Fibroblast of skin of scalp (primary cell): ENCODE data around the gene TBC1D22A.
"Not testable (repeated sequence)": the region's sequence is repeated elsewhere in the genome, so short reads cannot be mapped to it uniquely, and the experiment has no call there.

Experiments used
- DNase-seq: peaks from one replicate; pipeline ENCODE4 v3.0.0-alpha.2; 2013

The TBC1D22A gene

GRCh38 chr22:47036936-47037485 is 274.6 kb downstream of the TBC1D22A start:
- DNase-seq, result no peak

- no peak for DNase-seq
Measured at GRCh38 chr22:47038206-47038835, 275.9 kb downstream of the TBC1D22A start.

- no peak for DNase-seq
Measured at GRCh38 chr22:47039356-47039755, 276.9 kb downstream of the TBC1D22A start.

- no peak for DNase-seq
Measured at GRCh38 chr22:47040486-47041270, 278.2 kb downstream of the TBC1D22A start.

- DNase-seq, result no peak
Measured at GRCh38 chr22:47041271-47042115, 279.0 kb downstream of the TBC1D22A start.

- DNase-seq, result no peak
Measured at GRCh38 chr22:47042116-47042825, 279.8 kb downstream of the TBC1D22A start.

GRCh38 chr22:47042861-47043496 is 280.5 kb downstream of the TBC1D22A start:
- no peak for DNase-seq

GRCh38 chr22:47043835-47044721 is 281.6 kb downstream of the TBC1D22A start:
- DNase-seq, result peak; percentile 48

DNA sequence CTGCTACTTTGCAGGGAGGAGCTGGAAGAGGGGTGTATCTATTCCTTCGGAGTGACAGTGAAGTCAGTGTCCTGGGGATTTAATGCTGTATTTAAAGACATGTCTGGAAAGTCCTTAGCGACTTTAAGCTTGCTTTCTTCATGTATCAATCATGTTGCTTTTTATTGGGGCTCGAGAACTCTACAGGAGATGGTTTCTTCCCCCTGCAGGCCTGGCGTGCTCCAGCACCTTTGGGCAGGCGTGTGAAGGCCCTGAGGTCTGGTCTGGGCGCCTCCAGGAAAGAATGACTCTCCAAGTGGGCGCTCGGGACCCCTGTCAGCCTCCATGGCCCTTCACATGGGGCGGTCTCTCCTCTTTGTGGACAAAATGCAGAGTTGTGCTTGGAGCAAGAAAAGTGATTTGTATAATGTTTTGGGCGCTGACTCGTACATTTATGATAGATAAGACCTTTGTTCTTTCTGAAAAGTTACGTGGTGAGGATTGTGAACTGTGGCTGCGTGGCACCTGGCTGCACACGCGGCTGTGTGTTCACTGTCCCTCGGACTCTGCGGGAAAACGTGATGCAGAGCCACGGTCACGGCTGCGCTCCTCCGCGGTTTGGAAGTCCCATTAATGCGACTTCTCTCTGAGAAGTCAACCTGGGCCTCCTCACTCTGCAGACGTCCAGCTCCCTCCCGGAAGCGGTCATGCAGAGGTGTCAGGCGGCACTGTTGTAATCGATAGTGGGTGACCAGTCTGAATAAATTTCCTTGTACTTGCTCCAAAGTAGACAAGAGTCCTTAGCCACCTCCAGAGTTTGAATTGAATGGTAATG is 282.5 kb downstream of the TBC1D22A start:
- no peak for DNase-seq

DNA sequence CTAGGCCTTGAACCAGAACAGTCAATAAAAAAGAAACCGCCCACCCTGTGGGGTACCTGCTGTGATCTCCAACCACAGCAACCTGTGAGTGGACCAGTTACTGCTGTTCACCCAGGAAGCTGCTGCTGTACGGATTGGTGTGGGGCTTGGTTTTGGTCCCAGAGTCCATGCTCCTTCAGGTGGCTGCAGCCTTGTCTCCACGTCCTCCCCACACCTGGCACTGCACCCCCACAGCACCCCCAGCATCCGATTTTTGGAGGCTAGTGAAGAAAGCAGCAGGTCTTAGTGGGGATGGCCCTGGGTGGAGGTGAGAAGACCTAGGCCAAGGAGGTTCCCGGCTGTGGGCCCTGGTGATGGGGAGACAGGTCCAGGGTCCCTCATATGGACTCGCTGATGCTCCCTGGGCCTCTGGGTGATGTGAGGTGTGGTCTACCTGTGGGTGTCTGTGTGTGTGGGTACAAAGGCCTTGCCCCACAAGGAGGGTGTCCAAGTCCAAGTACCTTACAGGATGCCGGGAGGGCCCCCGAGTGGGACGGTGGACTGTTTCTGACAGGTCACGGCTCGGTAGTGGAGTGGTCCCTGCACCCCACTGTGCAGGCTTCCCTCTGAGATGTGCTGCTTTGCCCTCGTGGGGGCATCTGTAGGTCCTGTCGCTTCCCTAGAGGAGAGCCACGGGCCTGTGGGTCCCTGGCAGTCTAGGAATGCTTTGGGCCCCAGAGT is 283.4 kb downstream of the TBC1D22A start:
- DNase-seq, result no peak

- no peak for DNase-seq
Measured at GRCh38 chr22:47046411-47047065, 284.1 kb downstream of the TBC1D22A start.

GRCh38 chr22:47047321-47048122 is 285.1 kb downstream of the TBC1D22A start:
- no peak for DNase-seq

- DNase-seq, result no peak
Measured at GRCh38 chr22:47048123-47049077, 285.9 kb downstream of the TBC1D22A start.

- DNase-seq, result no peak
Measured at GRCh38 chr22:47049078-47049624, 286.7 kb downstream of the TBC1D22A start.

- not testable (repeated sequence) for DNase-seq
Measured at GRCh38 chr22:47049736-47050400, 287.4 kb downstream of the TBC1D22A start.
